CD4-positive, alpha-beta T cell (primary cell): ENCODE measurements around the gene ASIC3. TPM values are rescaled to one million over a fixed set of nuclear protein-coding genes. Genes with fewer than 3 reads are reported as not detected.

ENCODE experiments used
- ATAC-seq: fragments of 200-7000 bp; cut with Tn5 transposase; one replicate; pipeline ENCODE4 v1.10.0; 2022; ENCODE audit warnings: mild to moderate bottlenecking; ENCODE audit not compliant: poor library complexity
- CTCF ChIA-PET: fragments of 350-600 bp; sonication (Branson Sonifier 250); formaldehyde crosslinking; loops from one replicate; lab custom pipeline; 2021; ENCODE audit warnings: antibody characterized with exemption, inconsistent platforms; lab: Charles Lee
- POLR2A ChIA-PET: fragments of 350-600 bp; sonication (Branson Sonifier 250); formaldehyde crosslinking; loops from one replicate; lab custom pipeline; 2021; ENCODE audit warnings: antibody characterized with exemption, inconsistent platforms; lab: Charles Lee
- DNase-seq, 14 experiments: peaks; one replicate each; pipeline ENCODE4 v3.0.0-alpha.2; 2013 to 2020; ENCODE audit warnings: mixed read lengths in 2 of 14
- H3K27ac ChIP-seq, 2 donors: one replicate each; pipeline versions ENCODE4 v1.5.1 to v1.7.0; 2013; ENCODE audit warnings: low read length in 2 of 2, low read depth in 1 of 2, mild to moderate bottlenecking in 1 of 2
- H3K27me3 ChIP-seq, 2 experiments: 1 replicate in 1 of 2; 2 replicates in 1 of 2; pipeline versions ENCODE4 v1.6.1 to v1.7.0; 2013; ENCODE audit warnings: low read length in 2 of 2, control low read depth in 1 of 2, mild to moderate bottlenecking in 1 of 2, moderate library complexity in 1 of 2; ENCODE audit not compliant: insufficient read depth in 2 of 2, control insufficient read depth in 1 of 2
- H3K36me3 ChIP-seq: one replicate; pipeline ENCODE4 v1.6.1; 2013; ENCODE audit warnings: low read length, control low read depth; ENCODE audit not compliant: insufficient read depth
- H3K4me1 ChIP-seq: one replicate; pipeline ENCODE4 v1.6.1; 2013; ENCODE audit warnings: low read length, control low read depth; ENCODE audit not compliant: insufficient read depth
- H3K4me3 ChIP-seq: one replicate; pipeline ENCODE4 v1.5.1; 2013; ENCODE audit warnings: mild to moderate bottlenecking, low read length, moderate library complexity
- H3K9me3 ChIP-seq, 2 experiments: 1 replicate in 1 of 2; 2 replicates in 1 of 2; pipeline versions ENCODE4 v1.6.1 to v1.7.0; 2013; ENCODE audit warnings: low read length in 2 of 2, mild to moderate bottlenecking in 2 of 2, control low read depth in 1 of 2, moderate library complexity in 1 of 2; ENCODE audit not compliant: control insufficient read depth in 1 of 2, insufficient read depth in 1 of 2
- H3K27ac Mint-ChIP-seq: one replicate; pipeline ENCODE4 v1.8.0; 2020; ENCODE audit warnings: mixed read lengths
- H3K27me3 Mint-ChIP-seq: one replicate; pipeline ENCODE4 v1.8.0; 2021; ENCODE audit warnings: mixed read lengths
- H3K36me3 Mint-ChIP-seq: one replicate; pipeline ENCODE4 v1.8.0; 2021; ENCODE audit warnings: low read depth, mixed read lengths
- H3K4me1 Mint-ChIP-seq: one replicate; pipeline ENCODE4 v1.8.0; 2021; ENCODE audit warnings: low read depth, mixed read lengths
- H3K4me3 Mint-ChIP-seq: one replicate; pipeline ENCODE4 v1.8.0; 2020; ENCODE audit warnings: mild to moderate bottlenecking, mixed read lengths
- H3K9me3 Mint-ChIP-seq: one replicate; pipeline ENCODE4 v1.8.0; 2020; ENCODE audit warnings: mixed read lengths
- CTCF ChIP-seq: fragments of 200-600 bp; IDR thresholded peaks from one replicate; pipeline ENCODE4 v1.8.0; 2022; ENCODE audit warnings: antibody characterized with exemption, mild to moderate bottlenecking
- intact Hi-C, 2 experiments: fragments of 100-400 bp; cut with DNase I in 1 of 2; cut with micrococcal nuclease in 1 of 2; formaldehyde crosslinking; loops; one replicate each; pipeline versions ENCODE4 v1.15.1 to v1.9.0; 2023 to 2025; cut with DNase I, micrococcal nuclease
- total RNA-seq, 174 experiments: library from RNA in 2 of 174; stranded (reverse) in 2 of 174; gene quantifications; one replicate each; pipeline ENCODE4 v1.2.3 and lab custom pipeline; 2021 to 2026

The ASIC3 gene
- total RNA-seq, 2 experiments from 2014 or later: 13.8 to 15.2 TPM

GRCh38 chr7:151043959-151044358 lies 4.4 kb upstream of the ASIC3 start:
- CTCF ChIA-PET: no interaction called here
- ATAC-seq: no peak
- Mint-ChIP-seq H3K36me3 (peaks cover 20% of the 10 kb centered on the region), H3K4me1 (no peaks in the 10 kb centered on the region), H3K27me3 (no peaks in the 10 kb centered on the region), H3K4me3 (no peak overlapping the region), H3K27ac (no peak overlapping the region), H3K9me3 (no peaks in the 10 kb centered on the region)
- no peaks in the 10 kb centered on the region for H3K27me3 ChIP-seq
- H3K9me3 ChIP-seq: no peaks in the 10 kb centered on the region
- no peak for TF ChIP-seq CTCF
- intact Hi-C loops: no loop called here
- H3K4me3 ChIP-seq: no peak overlapping the region
- H3K4me1 ChIP-seq: peaks cover 8% of the 10 kb centered on the region
- DNase-seq: no peak
- H3K36me3 ChIP-seq: peaks cover 18% of the 10 kb centered on the region
- POLR2A ChIA-PET: no interaction called here
- H3K27ac ChIP-seq: no peak overlapping the region

GRCh38 chr7:151045262-151045661 lies 3.1 kb upstream of the ASIC3 start:
- peaks cover 20% of the 10 kb centered on the region for H3K36me3 Mint-ChIP-seq
- POLR2A ChIA-PET: no interaction called here

GRCh38 chr7:151045967-151046366 lies 2.4 kb upstream of the ASIC3 start:
- no peaks in the 10 kb centered on the region for H3K9me3 ChIP-seq
- no peaks in the 10 kb centered on the region for H3K27me3 ChIP-seq
- Mint-ChIP-seq H3K9me3 (no peaks in the 10 kb centered on the region), H3K27me3 (no peaks in the 10 kb centered on the region), H3K36me3 (peaks cover 20% of the 10 kb centered on the region), H3K4me1 (no peaks in the 10 kb centered on the region), H3K4me3 (no peak overlapping the region), H3K27ac (no peak overlapping the region)
- ATAC-seq: no peak
- H3K4me3 ChIP-seq: no peak overlapping the region
- POLR2A ChIA-PET: no interaction called here
- peaks cover 4% of the 10 kb centered on the region for H3K4me1 ChIP-seq
- intact Hi-C loops: no loop called here
- peaks cover 18% of the 10 kb centered on the region for H3K36me3 ChIP-seq
- H3K27ac ChIP-seq: no peak overlapping the region
- no peak for DNase-seq
- no peak for TF ChIP-seq CTCF
- CTCF ChIA-PET: no interaction called here

More at GRCh38 chr7:151045262-151045661, 3.1 kb upstream of the ASIC3 start:
- Histone ChIP-seq H3K4me3 (no peak overlapping the region), H3K4me1 (no peaks in the 10 kb centered on the region), H3K9me3 (no peaks in the 10 kb centered on the region), H3K27ac (no peak overlapping the region), H3K27me3 (no peaks in the 10 kb centered on the region), H3K36me3 (peaks cover 18% of the 10 kb centered on the region)
- Mint-ChIP-seq H3K27me3 (no peaks in the 10 kb centered on the region), H3K9me3 (no peaks in the 10 kb centered on the region), H3K27ac (no peak overlapping the region), H3K4me3 (no peak overlapping the region), H3K4me1 (no peaks in the 10 kb centered on the region)
- ATAC-seq (no peak), DNase-seq (no peak)
- TF ChIP-seq CTCF: no peak
- intact Hi-C loops: no loop called here
- CTCF ChIA-PET: no interaction called here
